Type B pancreatic cell (in vitro differentiated cells): ENCODE data around the gene NPLOC4. TPM values are rescaled to one million over a fixed set of nuclear protein-coding genes. Genes with fewer than 3 reads are reported as not detected.

Source experiments
- DNase-seq: peaks from one replicate; pipeline ENCODE4 v3.0.0; 2021; ENCODE audit warnings: mixed read lengths; ENCODE audit not compliant: unreplicated experiment; ENCODE audit errors: extremely low spot score
- H3K27ac Mint-ChIP-seq: 2 replicates; pipeline ENCODE4 v1.8.0; 2021; ENCODE audit warnings: mild to moderate bottlenecking, mixed read lengths
- H3K27me3 Mint-ChIP-seq: 2 replicates; pipeline ENCODE4 v1.8.0; 2021; ENCODE audit warnings: mixed read lengths
- H3K36me3 Mint-ChIP-seq: 2 replicates; pipeline ENCODE4 v1.8.0; 2021; ENCODE audit warnings: mixed read lengths
- H3K4me1 Mint-ChIP-seq: one replicate; pipeline ENCODE4 v1.8.0; 2021; ENCODE audit warnings: mixed read lengths; ENCODE audit not compliant: unreplicated experiment
- H3K4me3 Mint-ChIP-seq: 2 replicates; pipeline ENCODE4 v1.8.0; 2021; ENCODE audit warnings: mild to moderate bottlenecking, mixed read lengths
- H3K9me3 Mint-ChIP-seq: 2 replicates; pipeline ENCODE4 v1.8.0; 2021; ENCODE audit warnings: mixed read lengths
- CTCF ChIP-seq: fragments of 200-600 bp; sonication (generic); conservative IDR thresholded peaks from 2 replicates; pipeline ENCODE4 v1.5.0; 2021; ENCODE audit warnings: antibody characterized with exemption, mild to moderate bottlenecking
- total RNA-seq: library from RNA; stranded (reverse); gene quantifications from 2 replicates; pipeline ENCODE4 v1.2.1, GENCODE V29; 2021; ENCODE audit warnings: low replicate concordance

Gene NPLOC4
- total RNA-seq, 1 donor from 2014 or later, result 82.4 TPM

DNA sequence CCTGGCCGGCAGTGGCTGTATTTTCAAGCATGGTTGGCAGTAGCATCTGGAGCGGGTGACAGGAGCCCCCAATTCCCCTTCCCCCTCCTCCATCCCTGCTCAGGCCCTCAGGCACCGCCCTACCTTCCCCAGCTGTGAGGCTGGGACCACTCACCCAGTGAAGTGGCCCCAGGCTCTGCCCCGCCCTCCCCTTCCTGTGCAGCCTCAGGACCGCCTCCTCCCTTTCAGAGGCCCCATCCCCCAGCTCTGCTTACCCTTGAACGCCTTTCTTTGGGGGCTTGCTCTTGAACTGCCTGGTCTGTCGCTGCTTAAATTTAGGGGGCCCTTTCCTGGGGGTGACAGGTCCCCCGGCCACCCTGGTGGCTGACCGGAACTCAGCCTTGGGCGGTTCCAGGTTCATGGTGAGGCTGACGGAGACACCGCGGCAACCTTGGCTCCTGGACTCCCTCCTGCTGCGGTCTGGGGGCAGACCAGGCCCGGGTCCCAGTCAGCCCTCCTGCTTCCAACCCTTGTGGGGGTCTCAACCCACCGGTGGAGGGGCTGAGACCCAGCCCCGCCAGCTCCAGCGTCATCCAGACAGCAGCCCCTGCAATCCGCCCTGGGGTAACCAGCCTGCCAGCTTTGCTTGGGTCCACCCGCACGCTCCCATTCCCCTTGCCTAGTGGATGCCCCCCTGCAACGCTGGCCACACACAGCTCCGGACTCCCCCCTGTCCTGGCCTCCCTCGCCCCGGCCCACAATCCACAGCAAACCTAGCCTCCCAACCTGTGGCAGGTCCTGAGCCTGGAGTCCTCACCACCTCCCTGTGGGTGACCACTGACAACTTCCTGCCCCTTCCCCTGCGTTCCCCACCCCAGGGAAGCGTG, 16.2 kb upstream of the NPLOC4 start:
- H3K36me3 Mint-ChIP-seq, result no peaks in the 10 kb centered on the region
- H3K4me3 Mint-ChIP-seq, result no peak overlapping the region
- no peak for TF ChIP-seq CTCF
- DNase-seq, result no peak
- H3K9me3 Mint-ChIP-seq, result no peaks in the 10 kb centered on the region
- no peak overlapping the region for H3K27ac Mint-ChIP-seq
- no peaks in the 10 kb centered on the region for H3K27me3 Mint-ChIP-seq
- H3K4me1 Mint-ChIP-seq, result peaks cover 4% of the 10 kb centered on the region

DNA sequence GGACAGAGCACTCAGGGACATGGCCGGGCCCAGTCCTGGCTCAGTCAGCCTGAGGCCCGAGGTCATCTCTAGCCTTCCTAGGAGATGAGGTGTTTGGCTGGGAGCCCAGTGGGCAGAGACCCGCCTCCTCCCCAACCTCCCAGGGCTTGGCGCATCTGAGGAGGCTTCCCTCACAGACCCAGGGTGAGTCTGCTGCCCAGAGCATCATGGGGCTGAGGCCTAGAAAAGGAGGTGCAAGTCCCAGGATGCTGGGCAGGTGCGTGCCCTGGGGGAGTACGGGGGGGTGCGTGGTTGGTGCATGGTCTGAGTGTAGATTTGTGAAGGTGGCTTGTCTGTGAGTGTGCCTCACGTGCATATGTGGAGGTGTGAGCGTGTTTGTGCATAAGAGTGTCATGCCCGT, 14.8 kb upstream of the NPLOC4 start:
- no peak overlapping the region for H3K27ac Mint-ChIP-seq
- no peaks in the 10 kb centered on the region for H3K36me3 Mint-ChIP-seq
- no peaks in the 10 kb centered on the region for H3K9me3 Mint-ChIP-seq
- peaks cover 6% of the 10 kb centered on the region for H3K27me3 Mint-ChIP-seq
- no peak for DNase-seq
- H3K4me3 Mint-ChIP-seq, result peak overlapping the region; percentile 60
- peaks cover 4% of the 10 kb centered on the region for H3K4me1 Mint-ChIP-seq
- no peak for TF ChIP-seq CTCF

DNA sequence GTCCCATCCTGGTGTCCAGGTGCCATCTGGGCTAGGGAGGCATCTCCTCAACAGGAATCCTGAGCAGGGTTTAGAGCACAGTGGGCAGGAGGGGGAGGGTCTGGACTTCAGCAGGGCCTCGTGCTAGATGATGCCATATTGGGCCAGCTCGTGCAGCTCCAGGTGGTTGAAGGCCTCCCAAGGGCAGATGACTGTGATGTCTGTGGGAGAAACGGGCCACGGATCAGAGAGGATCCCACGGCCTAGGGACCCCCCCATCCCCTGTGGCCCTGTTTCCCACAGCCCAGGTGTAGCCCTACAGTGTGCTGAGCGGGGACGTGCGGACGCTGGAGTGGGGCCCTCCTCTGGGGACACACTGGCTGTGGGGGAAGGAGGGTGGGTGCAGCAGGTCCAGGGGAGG, 14.0 kb upstream of the NPLOC4 start:
- H3K27me3 Mint-ChIP-seq, result peaks cover 6% of the 10 kb centered on the region
- no peak overlapping the region for H3K4me3 Mint-ChIP-seq
- TF ChIP-seq CTCF, result no peak
- H3K27ac Mint-ChIP-seq, result no peak overlapping the region
- peaks cover 4% of the 10 kb centered on the region for H3K4me1 Mint-ChIP-seq
- DNase-seq, result no peak
- no peaks in the 10 kb centered on the region for H3K36me3 Mint-ChIP-seq
- H3K9me3 Mint-ChIP-seq, result no peaks in the 10 kb centered on the region

DNA sequence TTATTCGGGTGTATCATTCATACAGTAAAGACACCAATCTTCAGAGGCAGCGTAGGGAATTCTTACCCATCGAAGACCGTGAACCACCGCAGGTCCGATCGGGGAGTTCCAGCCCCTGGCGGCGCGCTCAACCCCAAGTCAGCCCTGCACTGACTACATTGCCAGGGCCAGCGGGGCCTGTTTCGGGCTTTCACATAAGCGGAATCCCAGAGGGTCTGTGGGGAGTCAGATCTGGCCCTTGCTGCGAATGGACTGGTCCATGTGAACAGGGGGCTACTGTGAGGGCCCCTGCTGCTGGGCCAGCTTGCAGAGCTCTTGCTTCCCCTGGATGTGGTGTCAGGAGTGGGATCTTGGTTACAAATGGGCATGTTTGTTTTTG, 11.8 kb upstream of the NPLOC4 start:
- Mint-ChIP-seq H3K27ac (no peak overlapping the region), H3K4me3 (no peak overlapping the region), H3K27me3 (peaks cover 6% of the 10 kb centered on the region), H3K36me3 (no peaks in the 10 kb centered on the region), H3K4me1 (peaks cover 4% of the 10 kb centered on the region), H3K9me3 (no peaks in the 10 kb centered on the region)
- TF ChIP-seq CTCF, result no peak
- no peak for DNase-seq

- TF ChIP-seq CTCF, result no peak
- no peaks in the 10 kb centered on the region for H3K36me3 Mint-ChIP-seq
- peaks cover 6% of the 10 kb centered on the region for H3K27me3 Mint-ChIP-seq
- DNase-seq, result no peak
- no peak overlapping the region for H3K27ac Mint-ChIP-seq
- no peaks in the 10 kb centered on the region for H3K9me3 Mint-ChIP-seq
- no peak overlapping the region for H3K4me3 Mint-ChIP-seq
- H3K4me1 Mint-ChIP-seq, result peaks cover 4% of the 10 kb centered on the region
Measured at GRCh38 chr17:81648013-81648706, 11.2 kb upstream of the NPLOC4 start.
